Epidermal melanocyte (primary cell): ENCODE results near the gene UFL1.
"Not testable (repeated sequence)": the region's sequence is repeated elsewhere in the genome, so short reads cannot be mapped to it uniquely, and the experiment has no call there.

ENCODE experiments used
- DNase-seq: peaks from one replicate; pipeline ENCODE4 v3.0.0; 2011; ENCODE audit warnings: low spot score; ENCODE audit not compliant: insufficient read length

UFL1 gene

GRCh38 chr6:96521644-96522464, at the start of gene UFL1:
Gene UFL1 (plus strand): TSS chr6:96521806. CDS start chr6:96521874, 68 bp downstream.
- DNase-seq, result peak; percentile 21

- DNase-seq, result not testable (repeated sequence)
These were observed 49.3 kb upstream of the UFL1 start for GRCh38 chr6:96472291-96472690.

- no peak for DNase-seq
These were observed 42.9 kb upstream of the UFL1 start for GRCh38 chr6:96478695-96479094.

GRCh38 chr6:96491926-96492325, 29.7 kb upstream of the UFL1 start:
- DNase-seq, result no peak

- DNase-seq, result no peak
These were observed 21.8 kb upstream of the UFL1 start for GRCh38 chr6:96499781-96500180.

GRCh38 chr6:96502915-96503314, 18.7 kb upstream of the UFL1 start:
- no peak for DNase-seq

- no peak for DNase-seq
These were observed 16.2 kb upstream of the UFL1 start for GRCh38 chr6:96505363-96505762.

GRCh38 chr6:96509281-96509680, 12.3 kb upstream of the UFL1 start:
- no peak for DNase-seq

- no peak for DNase-seq
These were observed 1.2 kb upstream of the UFL1 start for GRCh38 chr6:96520171-96521115.

- no peak for DNase-seq
These were observed 331 bp upstream of the UFL1 start for GRCh38 chr6:96521306-96521643.

GRCh38 chr6:96522465-96523009, 931 bp downstream of the UFL1 start:
- no peak for DNase-seq

- no peak for DNase-seq
These were observed 6.6 kb downstream of the UFL1 start for GRCh38 chr6:96528193-96528592.

GRCh38 chr6:96532399-96532798, 10.8 kb downstream of the UFL1 start:
- no peak for DNase-seq

GRCh38 chr6:96537726-96538125, 16.1 kb downstream of the UFL1 start:
- no peak for DNase-seq

- DNase-seq, result no peak
These were observed 21.1 kb downstream of the UFL1 start for GRCh38 chr6:96542702-96543101.

- DNase-seq, result no peak
These were observed 24.3 kb downstream of the UFL1 start for GRCh38 chr6:96545882-96546281.

- DNase-seq, result no peak
These were observed 26.0 kb downstream of the UFL1 start for GRCh38 chr6:96547654-96548053.

- DNase-seq, result no peak
These were observed 33.0 kb downstream of the UFL1 start for GRCh38 chr6:96554558-96554957.

GRCh38 chr6:96559740-96560139, 38.1 kb downstream of the UFL1 start:
- not testable (repeated sequence) for DNase-seq

GRCh38 chr6:96562886-96563285, 41.3 kb downstream of the UFL1 start, which contains the start of gene FHL5:
Gene FHL5 (plus strand): TSS chr6:96563128. CDS start chr6:96603614, 40,486 bp downstream.
- DNase-seq, result no peak

- DNase-seq, result no peak
These were observed 42.2 kb downstream of the UFL1 start for GRCh38 chr6:96563853-96564252.

- DNase-seq, result no peak
These were observed 48.4 kb downstream of the UFL1 start for GRCh38 chr6:96570053-96570452.
